HG03460 (cell line): ENCODE data around the gene TBC1D3L.
"Not testable (repeated sequence)": the region's sequence is repeated elsewhere in the genome, so short reads cannot be mapped to it uniquely, and the experiment has no call there.

Experiments
- ATAC-seq: cut with Tn5 transposase; IDR thresholded peaks from one replicate; pipeline ENCODE4 v1.9.1; 2021; ENCODE audit not compliant: unreplicated experiment

Gene TBC1D3L

DNA sequence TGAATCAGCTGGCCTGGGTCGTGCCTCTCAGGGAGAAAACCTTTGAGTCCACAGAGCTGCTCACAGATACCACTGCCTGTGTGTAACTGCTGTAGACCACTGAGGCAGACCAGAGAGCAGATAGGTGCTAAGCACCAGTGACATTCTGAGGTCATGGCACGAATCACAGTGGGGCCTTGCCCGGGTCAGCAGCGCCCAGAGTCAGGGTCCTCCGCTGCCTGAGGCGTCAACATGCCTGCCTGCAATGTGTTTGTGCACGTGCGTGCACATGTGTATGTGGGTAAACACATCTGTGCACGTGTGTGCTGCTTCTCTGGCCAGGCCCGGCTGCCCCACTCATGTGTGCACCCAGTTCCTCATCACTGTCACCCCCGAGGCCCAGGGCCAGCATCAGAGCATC, at the start of gene TBC1D3L:
TSS of gene TBC1D3L (minus strand) at position 101 of the 400 bp plus-strand sequence. CDS start 1,540 bp downstream, outside the sequence.
- ATAC-seq: not testable (repeated sequence)

DNA sequence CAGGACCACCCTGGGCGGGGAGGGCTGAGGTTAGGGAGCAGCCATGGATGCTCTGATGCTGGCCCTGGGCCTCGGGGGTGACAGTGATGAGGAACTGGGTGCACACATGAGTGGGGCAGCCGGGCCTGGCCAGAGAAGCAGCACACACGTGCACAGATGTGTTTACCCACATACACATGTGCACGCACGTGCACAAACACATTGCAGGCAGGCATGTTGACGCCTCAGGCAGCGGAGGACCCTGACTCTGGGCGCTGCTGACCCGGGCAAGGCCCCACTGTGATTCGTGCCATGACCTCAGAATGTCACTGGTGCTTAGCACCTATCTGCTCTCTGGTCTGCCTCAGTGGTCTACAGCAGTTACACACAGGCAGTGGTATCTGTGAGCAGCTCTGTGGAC, 14.8 kb upstream of the TBC1D3L start, which contains the start of gene TBC1D3D:
TSS of gene TBC1D3D (plus strand) at position 301 of the 400 bp plus-strand sequence. CDS start 1,585 bp downstream, outside the sequence.
- ATAC-seq: not testable (repeated sequence)
